ENCODE data around the gene WDR72. TPM values are rescaled to one million over a fixed set of nuclear protein-coding genes. Genes with fewer than 3 reads are reported as not detected.

The WDR72 gene
- total and polyA plus RNA-seq, 3 donors from 2014 or later = 1.9 to 2.4 (median 2.1) TPM

DNA sequence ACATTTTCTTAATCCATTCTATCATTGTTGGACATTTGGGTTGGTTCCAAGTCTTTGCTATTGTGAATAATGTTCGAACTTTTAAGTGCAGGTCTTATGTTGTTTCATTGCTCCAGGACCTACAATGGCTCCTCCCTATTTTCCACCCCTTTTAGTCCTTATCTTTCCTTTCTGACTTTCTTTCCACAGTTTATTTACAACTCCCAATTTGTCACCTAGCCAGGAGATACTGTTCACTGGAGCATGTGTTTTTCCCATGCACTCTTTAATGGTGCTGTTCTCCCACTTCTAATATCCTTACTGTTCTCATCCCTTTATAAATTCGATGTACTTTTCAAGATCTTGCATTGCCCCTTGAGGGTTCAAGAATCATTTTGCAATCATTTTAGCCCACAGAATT lies 290.0 kb downstream of the WDR72 start:
- no peak overlapping the region for H3K27ac ChIP-seq
- H3K36me3 ChIP-seq (ENCODE audit: low read depth, missing control alignments) = no peaks in the 10 kb centered on the region
- TF ChIP-seq POLR2A (IDR thresholded peaks at IDR 0.05) = no peak
- TF ChIP-seq, protein P1, sequence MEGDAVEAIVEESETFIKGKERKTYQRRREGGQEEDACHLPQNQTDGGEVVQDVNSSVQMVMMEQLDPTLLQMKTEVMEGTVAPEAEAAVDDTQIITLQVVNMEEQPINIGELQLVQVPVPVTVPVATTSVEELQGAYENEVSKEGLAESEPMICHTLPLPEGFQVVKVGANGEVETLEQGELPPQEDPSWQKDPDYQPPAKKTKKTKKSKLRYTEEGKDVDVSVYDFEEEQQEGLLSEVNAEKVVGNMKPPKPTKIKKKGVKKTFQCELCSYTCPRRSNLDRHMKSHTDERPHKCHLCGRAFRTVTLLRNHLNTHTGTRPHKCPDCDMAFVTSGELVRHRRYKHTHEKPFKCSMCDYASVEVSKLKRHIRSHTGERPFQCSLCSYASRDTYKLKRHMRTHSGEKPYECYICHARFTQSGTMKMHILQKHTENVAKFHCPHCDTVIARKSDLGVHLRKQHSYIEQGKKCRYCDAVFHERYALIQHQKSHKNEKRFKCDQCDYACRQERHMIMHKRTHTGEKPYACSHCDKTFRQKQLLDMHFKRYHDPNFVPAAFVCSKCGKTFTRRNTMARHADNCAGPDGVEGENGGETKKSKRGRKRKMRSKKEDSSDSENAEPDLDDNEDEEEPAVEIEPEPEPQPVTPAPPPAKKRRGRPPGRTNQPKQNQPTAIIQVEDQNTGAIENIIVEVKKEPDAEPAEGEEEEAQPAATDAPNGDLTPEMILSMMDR (IDR thresholded peaks at IDR 0.05) = no peak
- no peaks in the 10 kb centered on the region for H3K9me3 ChIP-seq
- H3K27me3 ChIP-seq = no peaks in the 10 kb centered on the region
- no peaks in the 10 kb centered on the region for H3K4me1 ChIP-seq
- H3K4me3 ChIP-seq = no peak overlapping the region
- intact Hi-C loops (cut with DNase I; ENCODE audit: low total_unique reads) = no loop called here
- no peak for DNase-seq
- 90 to 95% methylated on average over 2 of the region's 2 CpGs for WGBS, 2 donors

Small RNA genes lying within 50 kb of the gene (small RNA-seq; reads per million reads assigned to genes)
- gene RNU2-53P = 0 reads per million in 2 donors
- gene RNU6-449P = 0 reads per million in 2 donors

Other genes starting within 250 kb of the WDR72 start
- gene UNC13C, start 218.8 kb upstream of the WDR72 start, total RNA-seq = 1 to 10 TPM; 6.1 to 8.8 TPM
- 24.7 TPM for gene UNC13C, start 218.8 kb upstream of the WDR72 start, polyA plus RNA-seq (ENCODE audit: insufficient read depth, low read depth, low replicate concordance)

All from testis (tissue), 3 donors.